ENCODE data around the gene SETBP1.

- TF ChIP-seq POLR2A (IDR thresholded peaks at IDR 0.05): no peak
- TF ChIP-seq, protein P1, sequence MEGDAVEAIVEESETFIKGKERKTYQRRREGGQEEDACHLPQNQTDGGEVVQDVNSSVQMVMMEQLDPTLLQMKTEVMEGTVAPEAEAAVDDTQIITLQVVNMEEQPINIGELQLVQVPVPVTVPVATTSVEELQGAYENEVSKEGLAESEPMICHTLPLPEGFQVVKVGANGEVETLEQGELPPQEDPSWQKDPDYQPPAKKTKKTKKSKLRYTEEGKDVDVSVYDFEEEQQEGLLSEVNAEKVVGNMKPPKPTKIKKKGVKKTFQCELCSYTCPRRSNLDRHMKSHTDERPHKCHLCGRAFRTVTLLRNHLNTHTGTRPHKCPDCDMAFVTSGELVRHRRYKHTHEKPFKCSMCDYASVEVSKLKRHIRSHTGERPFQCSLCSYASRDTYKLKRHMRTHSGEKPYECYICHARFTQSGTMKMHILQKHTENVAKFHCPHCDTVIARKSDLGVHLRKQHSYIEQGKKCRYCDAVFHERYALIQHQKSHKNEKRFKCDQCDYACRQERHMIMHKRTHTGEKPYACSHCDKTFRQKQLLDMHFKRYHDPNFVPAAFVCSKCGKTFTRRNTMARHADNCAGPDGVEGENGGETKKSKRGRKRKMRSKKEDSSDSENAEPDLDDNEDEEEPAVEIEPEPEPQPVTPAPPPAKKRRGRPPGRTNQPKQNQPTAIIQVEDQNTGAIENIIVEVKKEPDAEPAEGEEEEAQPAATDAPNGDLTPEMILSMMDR (IDR thresholded peaks at IDR 0.05): no peak
These were observed 31.3 kb downstream of the SETBP1 start for GRCh38 chr18:44712025-44712424.

Data from lower leg skin (tissue), 3 donors.